Natural killer cell (primary cell): ENCODE measurements around the gene TRERF1. TPM values are rescaled to one million over a fixed set of nuclear protein-coding genes. Genes with fewer than 3 reads are reported as not detected.
A peak's percentile ranks its signal among the peaks of the same experiment; 100 is the strongest.

ENCODE experiments used
- ATAC-seq, 3 donors: fragments of 150-1000 bp in 2 of 3; fragments of 200-7000 bp in 1 of 3; cut with Tn5 transposase; 1 replicate in 1 of 3; 2 replicates in 2 of 3; pipeline ENCODE4 v1.10.0; 2021; ENCODE audit warnings: mild to moderate bottlenecking in 2 of 3, moderate library complexity in 2 of 3
- DNase-seq, 2 donors: peaks; one replicate each; pipeline versions ENCODE4 v3.0.0 to v3.0.0-alpha.2; 2013 to 2021; ENCODE audit warnings: mixed read lengths in 1 of 2
- H3K27ac ChIP-seq: one replicate; pipeline ENCODE4 v1.5.1; 2013; ENCODE audit warnings: mild to moderate bottlenecking, low read length
- H3K27me3 ChIP-seq: one replicate; pipeline ENCODE4 v1.6.1; 2013; ENCODE audit warnings: low read length; ENCODE audit not compliant: control insufficient read depth, insufficient read depth
- H3K36me3 ChIP-seq: one replicate; pipeline ENCODE4 v1.6.1; 2013; ENCODE audit warnings: low read length; ENCODE audit not compliant: control insufficient read depth, insufficient read depth
- H3K4me1 ChIP-seq: one replicate; pipeline ENCODE4 v1.6.1; 2013; ENCODE audit warnings: low read length; ENCODE audit not compliant: control insufficient read depth, insufficient read depth
- H3K4me3 ChIP-seq: one replicate; pipeline ENCODE4 v1.5.1; 2013; ENCODE audit warnings: low read length
- H3K9me3 ChIP-seq: one replicate; pipeline ENCODE4 v1.6.1; 2013; ENCODE audit warnings: low read length; ENCODE audit not compliant: control insufficient read depth, insufficient read depth
- H3K27ac Mint-ChIP-seq, 2 donors: one replicate each; pipeline ENCODE4 v1.8.0; 2022; ENCODE audit warnings: mild to moderate bottlenecking in 2 of 2, mixed read lengths in 2 of 2, moderate library complexity in 1 of 2
- H3K27me3 Mint-ChIP-seq, 2 donors: one replicate each; pipeline ENCODE4 v1.8.0; 2022; ENCODE audit warnings: low read depth in 2 of 2, mixed read lengths in 2 of 2
- H3K36me3 Mint-ChIP-seq: one replicate; pipeline ENCODE4 v1.8.0; 2022; ENCODE audit warnings: mixed read lengths
- H3K4me1 Mint-ChIP-seq, 2 donors: one replicate each; pipeline ENCODE4 v1.8.0; 2022; ENCODE audit warnings: mixed read lengths in 2 of 2
- H3K4me3 Mint-ChIP-seq: one replicate; pipeline ENCODE4 v1.8.0; 2022; ENCODE audit warnings: mild to moderate bottlenecking, moderate library complexity, mixed read lengths
- H3K9me3 Mint-ChIP-seq, 2 donors: one replicate each; pipeline ENCODE4 v1.8.0; 2022; ENCODE audit warnings: mixed read lengths in 2 of 2
- WGBS: methylation state at CpG from one replicate; pipeline ENCODE4 v1.1.7; 2013; ENCODE audit warnings: missing lambda C conversion rate; ENCODE audit not compliant: insufficient coverage; 5-methylcytosine and 5-hydroxymethylcytosine counted together
- intact Hi-C: fragments of 100-400 bp; cut with micrococcal nuclease; formaldehyde crosslinking; loops from one replicate; pipeline ENCODE4 v1.14.2; 2022
- total RNA-seq, 4 donors: library from RNA; stranded (reverse); fragments of 120-200 nt in 1 of 4; gene quantifications; one replicate each; pipeline versions ENCODE4 v1.2.3 to v1.2.4, GENCODE V29; 2013 to 2022
- TF ChIP-seq, protein P1 (sequence below): fragments of 200-600 bp; IDR thresholded peaks from one replicate; pipeline ENCODE4 v1.8.0; 2022; ENCODE audit warnings: antibody characterized with exemption

Gene TRERF1
- total RNA-seq, 3 donors from 2014 or later (not counting 1 experiment from before 2014, with no cell fraction given): 34.6 to 42.3 (median 38.6) TPM

DNA sequence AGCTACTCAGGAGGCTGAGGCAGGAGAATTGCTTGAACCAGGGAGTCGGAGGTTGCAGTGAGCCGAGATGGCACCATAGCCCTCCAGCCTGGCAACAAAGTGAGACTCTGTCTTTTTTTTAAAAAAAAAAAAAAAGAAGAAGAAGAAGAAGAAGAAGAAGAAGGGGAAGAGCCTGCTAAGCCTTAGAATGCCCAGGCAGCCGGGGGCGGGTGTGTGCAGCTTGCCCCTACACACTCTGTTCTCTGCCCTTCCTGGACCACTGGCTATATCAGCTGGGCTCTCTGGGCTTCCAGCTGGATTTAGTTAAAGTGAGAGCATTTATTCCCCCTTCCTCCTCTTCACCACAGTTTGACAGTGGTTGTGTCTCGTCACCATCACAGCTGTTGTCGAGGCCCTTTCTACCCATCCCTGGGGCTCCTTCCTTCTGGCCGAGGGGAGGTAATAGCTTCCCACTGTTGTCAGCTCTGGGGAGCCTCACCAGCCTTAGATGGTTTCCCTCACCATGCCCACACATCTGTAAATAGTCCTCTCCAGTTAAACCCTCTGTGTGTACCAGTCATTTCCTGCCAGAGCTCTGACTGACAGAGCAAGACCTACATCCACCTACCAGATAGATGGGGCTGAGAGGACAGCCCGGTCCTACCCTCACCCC is 77.6 kb downstream of the TRERF1 start:
- TF ChIP-seq, protein P1, sequence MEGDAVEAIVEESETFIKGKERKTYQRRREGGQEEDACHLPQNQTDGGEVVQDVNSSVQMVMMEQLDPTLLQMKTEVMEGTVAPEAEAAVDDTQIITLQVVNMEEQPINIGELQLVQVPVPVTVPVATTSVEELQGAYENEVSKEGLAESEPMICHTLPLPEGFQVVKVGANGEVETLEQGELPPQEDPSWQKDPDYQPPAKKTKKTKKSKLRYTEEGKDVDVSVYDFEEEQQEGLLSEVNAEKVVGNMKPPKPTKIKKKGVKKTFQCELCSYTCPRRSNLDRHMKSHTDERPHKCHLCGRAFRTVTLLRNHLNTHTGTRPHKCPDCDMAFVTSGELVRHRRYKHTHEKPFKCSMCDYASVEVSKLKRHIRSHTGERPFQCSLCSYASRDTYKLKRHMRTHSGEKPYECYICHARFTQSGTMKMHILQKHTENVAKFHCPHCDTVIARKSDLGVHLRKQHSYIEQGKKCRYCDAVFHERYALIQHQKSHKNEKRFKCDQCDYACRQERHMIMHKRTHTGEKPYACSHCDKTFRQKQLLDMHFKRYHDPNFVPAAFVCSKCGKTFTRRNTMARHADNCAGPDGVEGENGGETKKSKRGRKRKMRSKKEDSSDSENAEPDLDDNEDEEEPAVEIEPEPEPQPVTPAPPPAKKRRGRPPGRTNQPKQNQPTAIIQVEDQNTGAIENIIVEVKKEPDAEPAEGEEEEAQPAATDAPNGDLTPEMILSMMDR: no peak
- H3K27ac ChIP-seq: peak overlapping the region; percentile 42
- Mint-ChIP-seq H3K36me3 (no peaks in the 10 kb centered on the region), H3K4me1 (peaks cover 46 to 70% of the 10 kb centered on the region in 2 donors), H3K27ac (peak overlapping the region; percentile 67 to 90), H3K4me3 (peak overlapping the region; percentile 32), H3K9me3 (peaks cover 0 to 2% of the 10 kb centered on the region in 2 donors), H3K27me3 (no peaks in the 10 kb centered on the region)
- intact Hi-C loops: no loop called here
- no peaks in the 10 kb centered on the region for H3K27me3 ChIP-seq
- H3K9me3 ChIP-seq: no peaks in the 10 kb centered on the region
- no peak overlapping the region for H3K4me3 ChIP-seq
- peak in 1 of 2 donors; percentile 48 for DNase-seq
- 42% methylated on average over 8 of the region's 8 CpGs for WGBS
- no peaks in the 10 kb centered on the region for H3K36me3 ChIP-seq
- H3K4me1 ChIP-seq: peaks cover 64% of the 10 kb centered on the region
- peak; percentile 63 to 82 (median 77) for ATAC-seq

DNA sequence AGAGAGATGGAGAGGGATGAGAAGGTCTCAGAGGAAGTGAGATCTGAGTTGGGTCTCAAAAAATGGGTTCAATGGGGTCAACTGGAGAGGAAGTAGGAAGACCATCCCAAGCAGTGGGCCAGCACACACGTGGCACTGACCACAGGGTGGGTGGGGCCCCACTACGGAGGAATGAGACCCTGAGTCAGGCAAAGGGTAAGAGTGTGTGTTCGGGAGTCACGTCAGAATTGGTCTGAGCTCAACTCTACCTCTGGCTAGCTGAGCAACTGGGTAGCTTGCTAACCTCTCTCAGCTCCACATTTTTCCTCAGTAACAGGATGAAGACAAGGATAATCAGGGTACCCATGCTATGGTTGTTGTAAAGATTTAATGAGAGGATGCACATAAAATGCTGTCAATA is 79.0 kb downstream of the TRERF1 start:
- H3K4me1 Mint-ChIP-seq: peaks cover 50 to 75% of the 10 kb centered on the region in 2 donors
- no peaks in the 10 kb centered on the region for H3K9me3 ChIP-seq
- no peaks in the 10 kb centered on the region for H3K27me3 Mint-ChIP-seq
- H3K27me3 ChIP-seq: no peaks in the 10 kb centered on the region
- peak overlapping the region; percentile 2 for H3K27ac ChIP-seq
- intact Hi-C loops: no loop called here
- no peak overlapping the region for H3K4me3 ChIP-seq
- no peaks in the 10 kb centered on the region for H3K36me3 ChIP-seq
- peak overlapping the region; percentile 64 to 74 for H3K27ac Mint-ChIP-seq
- H3K36me3 Mint-ChIP-seq: no peaks in the 10 kb centered on the region
- DNase-seq (no peak), ATAC-seq (no peak)
- WGBS: 58% methylated on average over 4 of the region's 4 CpGs
- H3K4me1 ChIP-seq: peaks cover 63% of the 10 kb centered on the region
- H3K9me3 Mint-ChIP-seq: peaks cover 0 to 2% of the 10 kb centered on the region in 2 donors
- TF ChIP-seq, protein P1: no peak
- H3K4me3 Mint-ChIP-seq: peak overlapping the region; percentile 21

DNA sequence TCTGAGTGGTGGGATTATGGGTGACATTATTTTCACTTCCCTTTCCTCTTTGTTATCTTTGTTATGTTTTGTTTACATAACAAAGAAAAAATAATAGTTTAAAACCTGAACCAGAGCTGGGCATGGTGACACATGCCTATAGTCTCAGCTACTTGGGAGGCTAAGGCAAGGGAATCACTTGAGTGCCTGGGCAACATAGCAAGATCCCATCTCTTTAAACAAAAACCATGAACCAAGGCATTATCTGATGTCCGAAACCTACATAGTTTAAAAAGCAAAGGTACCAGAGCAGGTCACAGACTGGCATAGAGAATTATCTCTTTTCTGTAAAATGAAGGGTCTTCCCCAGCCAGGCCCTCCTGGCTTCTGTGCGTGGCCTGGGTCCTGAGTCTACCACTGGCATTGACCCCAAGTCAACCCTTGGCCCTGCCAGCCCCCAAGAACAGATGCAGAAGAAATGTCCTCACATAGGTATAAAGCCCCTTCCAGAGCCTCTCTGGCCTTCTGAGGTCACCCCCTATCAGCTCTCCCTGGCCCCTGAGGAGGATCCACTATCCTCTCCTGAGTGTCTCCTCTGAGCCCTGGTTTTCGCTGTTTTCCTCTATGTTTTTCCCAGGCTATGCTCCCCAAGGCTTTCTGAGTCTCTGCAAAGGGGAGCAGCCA is 81.3 kb downstream of the TRERF1 start:
- Mint-ChIP-seq H3K27ac (peak overlapping the region in 1 of 2 donors; percentile 12), H3K9me3 (peaks cover 0 to 2% of the 10 kb centered on the region in 2 donors), H3K36me3 (no peaks in the 10 kb centered on the region), H3K4me1 (peaks cover 66 to 81% of the 10 kb centered on the region in 2 donors), H3K4me3 (no peak overlapping the region), H3K27me3 (no peaks in the 10 kb centered on the region)
- TF ChIP-seq, protein P1: no peak
- 97% methylated on average over 3 of the region's 3 CpGs for WGBS
- peaks cover 82% of the 10 kb centered on the region for H3K4me1 ChIP-seq
- no peaks in the 10 kb centered on the region for H3K27me3 ChIP-seq
- DNase-seq (no peak), ATAC-seq (no peak)
- H3K9me3 ChIP-seq: no peaks in the 10 kb centered on the region
- H3K36me3 ChIP-seq: no peaks in the 10 kb centered on the region
- H3K4me3 ChIP-seq: no peak overlapping the region
- intact Hi-C loops: no loop called here
- H3K27ac ChIP-seq: no peak overlapping the region
